Natural killer cell (primary cell): Measurements from ENCODE around the gene PALM. TPM values are rescaled to one million over a fixed set of nuclear protein-coding genes. Genes with fewer than 3 reads are reported as not detected.

Source experiments
- ATAC-seq, 3 donors: fragments of 150-1000 bp in 2 of 3; fragments of 200-7000 bp in 1 of 3; cut with Tn5 transposase; 1 replicate in 1 of 3; 2 replicates in 2 of 3; pipeline ENCODE4 v1.10.0; 2021; ENCODE audit warnings: mild to moderate bottlenecking in 2 of 3, moderate library complexity in 2 of 3
- DNase-seq, 2 donors: peaks; one replicate each; pipeline versions ENCODE4 v3.0.0 to v3.0.0-alpha.2; 2013 to 2021; ENCODE audit warnings: mixed read lengths in 1 of 2
- H3K27ac ChIP-seq: one replicate; pipeline ENCODE4 v1.5.1; 2013; ENCODE audit warnings: mild to moderate bottlenecking, low read length
- H3K27me3 ChIP-seq: one replicate; pipeline ENCODE4 v1.6.1; 2013; ENCODE audit warnings: low read length; ENCODE audit not compliant: control insufficient read depth, insufficient read depth
- H3K36me3 ChIP-seq: one replicate; pipeline ENCODE4 v1.6.1; 2013; ENCODE audit warnings: low read length; ENCODE audit not compliant: control insufficient read depth, insufficient read depth
- H3K4me1 ChIP-seq: one replicate; pipeline ENCODE4 v1.6.1; 2013; ENCODE audit warnings: low read length; ENCODE audit not compliant: control insufficient read depth, insufficient read depth
- H3K4me3 ChIP-seq: one replicate; pipeline ENCODE4 v1.5.1; 2013; ENCODE audit warnings: low read length
- H3K9me3 ChIP-seq: one replicate; pipeline ENCODE4 v1.6.1; 2013; ENCODE audit warnings: low read length; ENCODE audit not compliant: control insufficient read depth, insufficient read depth
- H3K27ac Mint-ChIP-seq, 2 donors: one replicate each; pipeline ENCODE4 v1.8.0; 2022; ENCODE audit warnings: mild to moderate bottlenecking in 2 of 2, mixed read lengths in 2 of 2, moderate library complexity in 1 of 2
- H3K27me3 Mint-ChIP-seq, 2 donors: one replicate each; pipeline ENCODE4 v1.8.0; 2022; ENCODE audit warnings: low read depth in 2 of 2, mixed read lengths in 2 of 2
- H3K36me3 Mint-ChIP-seq: one replicate; pipeline ENCODE4 v1.8.0; 2022; ENCODE audit warnings: mixed read lengths
- H3K4me1 Mint-ChIP-seq, 2 donors: one replicate each; pipeline ENCODE4 v1.8.0; 2022; ENCODE audit warnings: mixed read lengths in 2 of 2
- H3K4me3 Mint-ChIP-seq: one replicate; pipeline ENCODE4 v1.8.0; 2022; ENCODE audit warnings: mild to moderate bottlenecking, moderate library complexity, mixed read lengths
- H3K9me3 Mint-ChIP-seq, 2 donors: one replicate each; pipeline ENCODE4 v1.8.0; 2022; ENCODE audit warnings: mixed read lengths in 2 of 2
- WGBS: methylation state at CpG from one replicate; pipeline ENCODE4 v1.1.7; 2013; ENCODE audit warnings: missing lambda C conversion rate; ENCODE audit not compliant: insufficient coverage; 5-methylcytosine and 5-hydroxymethylcytosine counted together
- intact Hi-C: fragments of 100-400 bp; cut with micrococcal nuclease; formaldehyde crosslinking; loops from one replicate; pipeline ENCODE4 v1.14.2; 2022
- total RNA-seq, 4 donors: library from RNA; stranded (reverse); fragments of 120-200 nt in 1 of 4; gene quantifications; one replicate each; pipeline versions ENCODE4 v1.2.3 to v1.2.4, GENCODE V29; 2013 to 2022
- TF ChIP-seq, protein P1 (sequence below): fragments of 200-600 bp; IDR thresholded peaks from one replicate; pipeline ENCODE4 v1.8.0; 2022; ENCODE audit warnings: antibody characterized with exemption

PALM gene
- total RNA-seq, 3 donors from 2014 or later (not counting 1 experiment from before 2014, with no cell fraction given), result 0.59 to 1.0 TPM; not detected in 1

- no peak overlapping the region for H3K27ac Mint-ChIP-seq
- H3K27me3 ChIP-seq, result no peaks in the 10 kb centered on the region
- H3K4me1 Mint-ChIP-seq, result no peaks in the 10 kb centered on the region
- no peaks in the 10 kb centered on the region for H3K9me3 Mint-ChIP-seq
- H3K9me3 ChIP-seq, result no peaks in the 10 kb centered on the region
- no peak overlapping the region for H3K4me3 ChIP-seq
- no peak overlapping the region for H3K4me3 Mint-ChIP-seq
- TF ChIP-seq, protein P1, sequence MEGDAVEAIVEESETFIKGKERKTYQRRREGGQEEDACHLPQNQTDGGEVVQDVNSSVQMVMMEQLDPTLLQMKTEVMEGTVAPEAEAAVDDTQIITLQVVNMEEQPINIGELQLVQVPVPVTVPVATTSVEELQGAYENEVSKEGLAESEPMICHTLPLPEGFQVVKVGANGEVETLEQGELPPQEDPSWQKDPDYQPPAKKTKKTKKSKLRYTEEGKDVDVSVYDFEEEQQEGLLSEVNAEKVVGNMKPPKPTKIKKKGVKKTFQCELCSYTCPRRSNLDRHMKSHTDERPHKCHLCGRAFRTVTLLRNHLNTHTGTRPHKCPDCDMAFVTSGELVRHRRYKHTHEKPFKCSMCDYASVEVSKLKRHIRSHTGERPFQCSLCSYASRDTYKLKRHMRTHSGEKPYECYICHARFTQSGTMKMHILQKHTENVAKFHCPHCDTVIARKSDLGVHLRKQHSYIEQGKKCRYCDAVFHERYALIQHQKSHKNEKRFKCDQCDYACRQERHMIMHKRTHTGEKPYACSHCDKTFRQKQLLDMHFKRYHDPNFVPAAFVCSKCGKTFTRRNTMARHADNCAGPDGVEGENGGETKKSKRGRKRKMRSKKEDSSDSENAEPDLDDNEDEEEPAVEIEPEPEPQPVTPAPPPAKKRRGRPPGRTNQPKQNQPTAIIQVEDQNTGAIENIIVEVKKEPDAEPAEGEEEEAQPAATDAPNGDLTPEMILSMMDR, result no peak
- WGBS, result 92% methylated on average over 15 of the region's 15 CpGs
- no peaks in the 10 kb centered on the region for H3K4me1 ChIP-seq
- intact Hi-C loops, result no loop called here
- ATAC-seq, result no peak
- H3K36me3 ChIP-seq, result no peaks in the 10 kb centered on the region
- no peak for DNase-seq
- no peaks in the 10 kb centered on the region for H3K36me3 Mint-ChIP-seq
- no peak overlapping the region for H3K27ac ChIP-seq
- H3K27me3 Mint-ChIP-seq, result no peaks in the 10 kb centered on the region
These were observed 72.2 kb downstream of the PALM start for GRCh38 chr19:780935-781334.

DNA sequence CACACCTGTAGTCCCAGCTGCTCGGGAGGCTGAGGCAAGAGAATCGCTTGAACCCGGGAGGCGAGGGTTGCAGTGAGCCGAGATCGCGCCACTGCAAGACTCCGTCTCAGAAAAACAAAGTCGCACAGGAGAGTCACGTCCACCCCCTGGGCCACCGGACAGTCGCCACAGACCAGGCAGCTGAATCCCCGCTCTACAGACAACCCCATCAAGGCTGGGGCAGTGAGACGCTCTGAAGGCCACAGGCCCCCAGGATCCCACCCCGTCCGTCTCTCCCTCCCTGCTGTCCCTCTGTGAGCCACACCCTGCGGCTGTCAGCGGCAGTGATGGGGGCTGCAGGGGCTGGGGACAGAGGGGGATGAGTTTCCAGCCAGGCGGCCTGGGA, 73.1 kb downstream of the PALM start:
- Mint-ChIP-seq H3K27me3 (no peaks in the 10 kb centered on the region), H3K4me1 (no peaks in the 10 kb centered on the region), H3K36me3 (no peaks in the 10 kb centered on the region), H3K27ac (no peak overlapping the region), H3K4me3 (no peak overlapping the region), H3K9me3 (no peaks in the 10 kb centered on the region)
- ATAC-seq (no peak), DNase-seq (no peak)
- no peaks in the 10 kb centered on the region for H3K36me3 ChIP-seq
- H3K27me3 ChIP-seq, result no peaks in the 10 kb centered on the region
- H3K4me3 ChIP-seq, result no peak overlapping the region
- no peak overlapping the region for H3K27ac ChIP-seq
- intact Hi-C loops, result no loop called here
- 93% methylated on average over 19 of the region's 19 CpGs for WGBS
- H3K9me3 ChIP-seq, result no peaks in the 10 kb centered on the region
- H3K4me1 ChIP-seq, result no peaks in the 10 kb centered on the region
- TF ChIP-seq, protein P1, result no peak

- Mint-ChIP-seq H3K4me1 (no peaks in the 10 kb centered on the region), H3K4me3 (no peak overlapping the region), H3K9me3 (no peaks in the 10 kb centered on the region), H3K27ac (no peak overlapping the region), H3K36me3 (no peaks in the 10 kb centered on the region), H3K27me3 (no peaks in the 10 kb centered on the region)
- TF ChIP-seq, protein P1, result no peak
- H3K27me3 ChIP-seq, result no peaks in the 10 kb centered on the region
- H3K9me3 ChIP-seq, result no peaks in the 10 kb centered on the region
- H3K27ac ChIP-seq, result no peak overlapping the region
- no peaks in the 10 kb centered on the region for H3K4me1 ChIP-seq
- ATAC-seq (no peak), DNase-seq (no peak)
- intact Hi-C loops, result no loop called here
- WGBS, result 78% methylated on average over 28 of the region's 29 CpGs
- H3K4me3 ChIP-seq, result no peak overlapping the region
- no peaks in the 10 kb centered on the region for H3K36me3 ChIP-seq
These were observed 73.6 kb downstream of the PALM start for GRCh38 chr19:782185-782877.
